Activated CD4-positive, alpha-beta T cell treated with anti-CD3 and anti-CD28 coated beads for 48 hours (primary cell): ENCODE measurements around the gene EID1.
"Not testable (repeated sequence)": the region's sequence is repeated elsewhere in the genome, so short reads cannot be mapped to it uniquely, and the experiment has no call there.

Experiments
- DNase-seq: peaks from one replicate; pipeline ENCODE4 v3.0.0-alpha.2; 2020

Gene EID1

GRCh38 chr15:48877630-48878595, at the start of gene EID1:
Gene EID1, plus strand, starts transcription at chr15:48878134. Its CDS starts 43 bp downstream, at chr15:48878177.
- peak; percentile 95 for DNase-seq

DNA sequence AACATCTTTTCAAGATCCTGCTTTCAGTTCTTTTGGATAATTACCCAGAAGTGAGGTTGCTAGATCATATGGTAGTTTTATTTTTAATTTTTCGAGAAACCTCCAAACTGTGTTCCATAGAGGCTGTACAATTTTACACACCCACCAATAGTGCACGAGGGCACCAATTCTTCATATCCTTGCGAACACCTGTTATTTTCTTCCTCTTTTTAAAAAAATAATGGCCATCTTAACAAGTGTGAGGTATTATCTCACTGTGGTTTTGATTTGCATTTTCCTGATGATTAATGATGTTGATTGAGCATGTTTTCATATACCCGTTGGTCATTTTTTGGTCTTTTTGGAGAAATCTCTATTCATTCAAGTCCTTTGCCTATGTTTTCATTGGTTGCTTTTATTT, 49.5 kb upstream of the EID1 start:
- DNase-seq: no peak

GRCh38 chr15:48828906-48829305, 49.0 kb upstream of the EID1 start:
- DNase-seq: no peak

DNA sequence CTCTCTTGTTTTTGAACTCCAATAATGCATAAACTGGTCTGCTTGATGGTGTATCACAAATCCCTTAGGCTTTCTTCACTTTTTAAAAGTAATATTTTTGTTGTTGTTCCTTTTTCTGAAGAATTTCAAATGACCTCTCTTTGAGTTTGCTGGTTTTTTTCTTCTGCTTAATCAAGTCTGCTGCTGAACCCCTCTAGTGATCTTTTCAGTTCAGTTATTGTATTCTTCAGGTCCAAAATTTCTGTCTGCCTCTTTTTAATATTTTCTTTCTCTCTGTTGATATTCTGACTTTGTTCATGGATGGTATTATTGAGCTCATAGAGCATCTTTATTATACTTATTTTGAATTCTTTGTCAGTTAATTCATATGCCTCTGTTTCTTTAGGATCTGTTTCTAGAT, 45.3 kb upstream of the EID1 start:
- no peak for DNase-seq

- no peak for DNase-seq
Observed at GRCh38 chr15:48833526-48834239, 44.3 kb upstream of the EID1 start.

- DNase-seq: no peak
Observed at GRCh38 chr15:48834756-48835155, 43.2 kb upstream of the EID1 start.

DNA sequence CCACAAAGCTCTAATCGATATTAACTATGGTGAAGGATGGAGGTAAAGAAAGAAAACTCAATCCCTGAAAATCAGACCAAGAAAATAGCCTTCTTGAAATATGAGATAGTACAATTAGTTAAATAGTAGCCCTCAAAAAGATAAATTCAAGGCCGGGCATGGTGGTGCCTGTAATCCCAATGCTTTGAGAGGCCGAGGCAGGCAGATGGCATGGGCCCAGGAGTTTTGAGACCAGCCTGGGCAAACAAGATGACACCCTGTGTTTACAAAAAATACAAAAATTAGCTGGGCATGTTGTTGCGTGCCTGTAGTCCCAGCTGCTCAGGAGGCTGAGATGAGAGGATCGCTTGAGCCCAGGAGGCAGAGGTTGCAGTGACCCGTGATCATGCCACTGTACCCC, 35.4 kb upstream of the EID1 start:
- no peak for DNase-seq

GRCh38 chr15:48845123-48845522, 32.8 kb upstream of the EID1 start:
- no peak for DNase-seq

- no peak for DNase-seq
Observed at GRCh38 chr15:48850648-48851047, 27.3 kb upstream of the EID1 start.

DNA sequence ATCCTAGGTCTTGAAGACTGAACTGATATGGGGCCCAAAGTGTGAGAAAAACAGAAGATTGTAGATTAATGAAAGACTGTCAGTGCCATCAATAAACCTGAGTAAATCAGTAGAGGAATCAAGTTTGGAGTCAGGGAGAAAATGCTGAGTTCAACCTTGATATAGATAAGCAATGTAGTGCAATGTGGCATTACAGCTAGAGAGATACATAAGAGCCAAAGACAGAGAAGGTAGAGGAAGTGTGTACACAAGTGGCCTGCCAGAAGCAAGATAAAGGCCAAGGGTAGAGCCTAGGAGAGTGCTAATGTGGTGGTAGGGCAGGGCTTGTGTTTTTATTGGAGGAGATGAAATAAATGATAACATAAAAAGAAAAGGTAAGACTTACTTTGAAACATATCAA, 26.0 kb upstream of the EID1 start:
- DNase-seq: no peak

DNA sequence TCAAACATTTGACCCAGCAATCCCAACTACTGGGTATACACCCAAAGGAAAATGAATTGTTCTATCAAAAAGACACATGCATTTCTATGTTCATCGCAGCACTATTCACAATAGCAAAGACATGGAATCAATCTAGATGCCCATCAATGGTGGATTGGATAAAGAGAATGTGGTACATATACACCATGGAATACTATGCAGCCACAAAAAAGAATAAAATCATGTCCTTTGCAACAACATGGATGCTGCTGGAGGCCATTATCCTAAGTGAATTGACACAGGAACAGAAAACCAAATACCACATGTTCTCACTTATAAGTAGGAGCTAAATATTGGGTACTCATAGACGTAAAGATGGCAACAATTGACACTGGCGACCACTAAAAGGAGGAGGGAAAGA, 23.5 kb upstream of the EID1 start:
- DNase-seq: not testable (repeated sequence)

GRCh38 chr15:48855501-48856440, 22.2 kb upstream of the EID1 start:
- no peak for DNase-seq

DNA sequence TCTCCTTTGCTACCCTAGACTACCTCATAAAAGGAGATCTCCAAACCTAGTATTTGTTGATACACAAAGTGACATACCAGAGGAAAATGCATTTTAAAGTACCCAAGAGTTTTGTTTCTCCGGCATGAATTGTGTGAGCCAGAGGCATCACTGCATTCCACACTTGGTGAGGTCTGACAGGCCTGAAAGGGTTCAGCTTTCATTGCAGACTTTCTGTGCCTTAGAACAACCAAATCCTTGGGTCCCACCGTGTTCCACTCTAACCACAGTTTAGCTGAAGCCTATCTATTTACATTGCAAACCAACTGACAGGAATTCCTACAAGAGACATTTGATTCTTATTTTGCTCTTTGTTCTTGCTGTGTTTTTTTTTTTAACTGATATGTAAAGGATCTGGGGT, 21.0 kb upstream of the EID1 start:
- no peak for DNase-seq

DNA sequence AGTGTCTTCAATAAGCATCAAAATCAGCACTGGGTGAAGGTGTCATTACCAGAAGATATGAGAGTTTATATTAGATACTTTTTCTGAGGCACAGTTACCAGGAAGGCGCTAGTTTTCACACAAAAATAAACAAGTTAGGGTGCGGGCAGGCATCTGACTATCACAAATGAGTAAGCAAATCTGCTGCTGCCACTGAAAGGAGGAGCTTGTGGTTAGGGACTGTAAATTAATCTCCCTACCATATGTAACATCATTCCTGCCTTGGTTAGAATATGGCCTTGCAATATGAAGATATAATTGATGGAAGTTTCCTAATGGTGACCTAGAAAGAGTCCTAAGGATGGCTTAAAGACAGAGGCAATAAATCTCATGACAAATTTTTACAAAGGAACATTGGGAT, 19.5 kb upstream of the EID1 start:
- no peak for DNase-seq

DNA sequence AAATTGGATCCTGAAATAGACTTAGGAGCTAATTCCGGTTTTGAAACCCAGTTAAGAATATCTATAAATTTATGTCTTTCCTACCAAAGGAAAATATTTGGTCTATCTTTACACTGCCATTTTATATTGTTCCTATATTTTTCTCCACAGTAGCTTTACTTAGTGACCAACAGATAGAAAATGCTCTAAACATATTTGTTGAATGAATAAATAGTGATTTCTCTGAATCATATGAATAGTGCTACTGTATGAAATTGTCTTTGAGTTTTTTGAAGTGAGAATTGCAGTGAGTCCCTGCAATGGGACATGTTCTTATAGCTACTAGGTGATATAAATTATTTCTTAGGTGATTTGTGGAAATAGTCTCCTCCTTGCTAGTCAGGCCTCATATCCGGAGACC, 18.5 kb upstream of the EID1 start:
- no peak for DNase-seq

DNA sequence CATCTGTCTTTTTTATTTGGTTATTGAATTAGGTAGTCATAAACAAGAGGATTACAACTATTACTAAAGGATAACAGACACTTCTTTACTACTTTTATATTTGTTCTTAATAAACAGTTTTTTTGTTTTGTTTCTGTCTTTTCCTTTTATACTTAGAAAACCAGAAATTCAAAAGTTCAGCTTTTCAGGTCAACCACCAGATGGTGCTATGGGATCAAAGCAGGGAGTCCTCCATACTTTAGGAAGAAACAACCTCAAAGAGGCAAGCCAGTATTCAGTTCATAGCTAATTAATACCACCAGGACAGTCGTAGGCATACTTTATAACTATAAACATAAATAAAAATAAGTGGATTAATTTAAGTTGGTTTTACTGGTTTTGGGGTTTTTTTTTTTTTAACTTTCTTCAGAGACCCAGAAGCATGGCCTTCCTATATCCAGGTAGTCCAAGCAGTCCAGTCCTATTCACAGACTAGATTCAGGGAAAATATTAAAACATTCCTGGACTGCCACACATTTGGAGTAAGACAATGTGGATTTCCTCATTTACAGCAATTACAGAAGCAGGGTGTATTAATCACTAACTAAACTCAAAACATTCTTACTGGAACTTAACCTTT, 16.0 kb upstream of the EID1 start:
- peak; percentile 48 for DNase-seq

DNA sequence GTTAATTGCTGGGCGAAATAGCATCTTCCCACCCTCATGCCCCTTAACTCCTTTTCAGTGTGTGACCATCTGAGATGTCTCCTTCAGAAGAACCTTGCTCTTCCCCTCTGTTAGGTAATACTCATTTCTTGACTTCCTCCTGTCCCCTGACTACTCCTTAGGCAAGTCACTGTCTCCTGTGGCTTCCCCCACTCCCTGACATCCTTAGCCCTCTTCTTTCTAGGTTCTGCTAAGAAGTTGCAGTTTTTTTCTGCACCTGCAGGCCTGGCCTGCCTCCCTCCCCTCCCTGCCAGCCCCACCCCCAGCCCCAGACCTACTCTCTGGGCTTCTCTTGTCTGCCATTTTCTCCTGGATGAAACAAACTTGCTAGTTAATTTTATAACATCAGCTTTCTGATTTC, 15.2 kb upstream of the EID1 start:
- peak; percentile 29 for DNase-seq

DNA sequence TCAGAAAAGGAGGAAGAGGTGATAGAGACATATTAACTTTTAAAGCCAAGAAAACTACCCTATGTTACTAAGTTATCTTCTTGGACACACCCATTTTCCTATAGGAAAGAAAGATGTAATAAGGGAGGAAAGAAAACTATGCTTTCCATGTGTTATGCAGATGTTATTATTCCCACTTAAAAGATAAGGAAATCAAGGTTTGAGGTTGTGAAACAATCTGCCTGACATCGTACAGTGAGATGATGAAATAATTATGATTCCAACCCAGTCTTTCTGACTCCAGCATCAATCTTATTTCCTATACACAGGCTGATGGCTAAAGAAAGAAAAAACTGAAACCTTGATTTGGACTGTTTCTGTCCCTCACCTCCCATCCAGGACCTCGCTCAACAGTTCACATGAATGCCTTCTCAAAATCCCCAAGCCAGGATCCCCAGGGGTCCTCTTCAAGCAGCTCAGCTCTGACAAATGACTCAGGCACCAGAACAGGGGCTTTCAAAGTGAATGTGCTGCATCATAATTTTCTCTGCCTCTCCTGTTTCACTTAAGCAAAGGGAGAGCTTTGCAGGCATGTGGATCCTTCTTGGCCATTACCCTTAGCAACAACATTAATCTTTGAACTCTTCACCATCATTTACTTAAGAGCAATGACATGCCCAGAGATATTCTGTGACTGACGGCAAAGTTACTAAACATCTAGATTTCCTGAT, 12.4 kb upstream of the EID1 start:
- DNase-seq: no peak

DNA sequence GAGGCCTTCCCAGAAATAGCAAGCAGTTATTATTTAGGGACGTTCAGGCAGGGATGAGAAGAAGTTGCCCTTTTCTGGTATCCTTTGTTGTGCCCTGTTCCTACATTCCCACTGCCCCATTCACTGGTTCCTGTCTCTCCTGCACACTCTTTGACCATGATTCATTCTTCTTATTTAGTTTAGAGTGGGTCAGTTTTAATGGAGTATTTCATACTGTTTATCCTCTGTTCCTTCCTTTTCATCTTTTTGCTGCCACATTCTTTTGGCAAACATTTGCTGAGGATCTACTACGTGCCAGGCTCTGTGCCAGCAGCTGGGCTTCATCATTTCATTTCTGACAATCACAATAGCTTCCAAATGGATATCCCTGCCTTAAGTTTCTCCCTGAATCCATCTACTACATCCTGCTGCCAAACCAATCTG, 11.8 kb upstream of the EID1 start:
- no peak for DNase-seq

DNA sequence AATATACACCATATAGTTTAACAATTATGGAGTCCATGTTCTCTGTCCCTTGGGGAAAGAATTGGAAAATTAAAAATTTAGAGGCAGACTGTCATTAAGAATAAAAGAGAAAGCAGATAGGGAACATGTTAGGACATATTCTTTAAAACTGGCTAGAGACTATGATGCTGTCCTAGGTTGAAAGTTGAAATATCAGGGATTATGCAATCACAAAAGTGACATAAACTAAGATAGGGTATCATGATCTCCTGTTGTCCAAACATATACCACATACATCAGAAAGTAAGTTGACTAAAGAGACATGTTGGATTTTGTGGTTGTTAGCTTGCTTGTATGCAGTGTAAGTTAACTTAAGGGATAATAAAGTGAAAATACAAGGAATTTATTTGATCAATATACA, 9.9 kb upstream of the EID1 start:
- no peak for DNase-seq

- DNase-seq: no peak
Observed at GRCh38 chr15:48868536-48868935, 9.4 kb upstream of the EID1 start.

DNA sequence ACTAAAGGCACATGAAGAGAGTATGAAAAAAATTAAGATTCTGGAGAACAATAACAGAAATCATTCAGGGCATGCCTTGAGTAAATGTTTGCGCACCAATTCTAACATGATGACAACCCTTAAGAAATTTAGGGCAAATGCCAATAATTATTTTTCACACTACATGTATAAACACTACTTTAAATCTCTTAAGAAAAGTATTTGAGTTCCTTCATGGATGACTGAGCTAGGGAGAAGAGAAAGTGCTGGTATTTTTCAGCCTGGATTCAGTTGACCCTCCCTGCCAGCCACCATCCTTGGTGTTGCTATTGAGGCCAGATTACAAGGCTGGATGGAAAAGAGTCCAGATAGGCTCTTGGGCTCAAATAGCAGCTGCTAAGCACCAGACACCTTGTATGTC, 8.0 kb upstream of the EID1 start:
- DNase-seq: no peak
